GM23338 (cell line): Measurements from ENCODE around the gene DBT.

ENCODE experiments used
- CTCF ChIP-seq, 2 experiments: fragments of 200-600 bp in 1 of 2; sonication (generic) in 1 of 2; conservative IDR thresholded peaks; 2 replicates each; pipeline versions ENCODE4 v1.5.1 to v1.6.1; 2016 to 2017; ENCODE audit warnings: antibody characterized with exemption in 2 of 2, low read depth in 2 of 2, mild to moderate bottlenecking in 2 of 2, moderate library complexity in 1 of 2
- REST ChIP-seq: IDR thresholded peaks from one replicate; pipeline ENCODE4 v1.6.1; 2018; ENCODE audit warnings: antibody characterized with exemption; ENCODE audit not compliant: unreplicated experiment

GRCh38 chr1:100168051-100168450, 81.6 kb downstream of the DBT start:
- TF ChIP-seq REST = no peak
- no peak for TF ChIP-seq CTCF (conservative IDR thresholded peaks at IDR 0.05; ENCODE audit: low read depth in 2 of 2)
